Fibroblast of skin of back (primary cell): ENCODE measurements around the gene FSTL1.

Experiments
- DNase-seq: peaks from one replicate; pipeline ENCODE4 v3.0.0-alpha.2; 2013

Gene FSTL1

GRCh38 chr3:120438665-120439370, 12.0 kb downstream of the FSTL1 start:
- DNase-seq, result peak; percentile 98

DNA sequence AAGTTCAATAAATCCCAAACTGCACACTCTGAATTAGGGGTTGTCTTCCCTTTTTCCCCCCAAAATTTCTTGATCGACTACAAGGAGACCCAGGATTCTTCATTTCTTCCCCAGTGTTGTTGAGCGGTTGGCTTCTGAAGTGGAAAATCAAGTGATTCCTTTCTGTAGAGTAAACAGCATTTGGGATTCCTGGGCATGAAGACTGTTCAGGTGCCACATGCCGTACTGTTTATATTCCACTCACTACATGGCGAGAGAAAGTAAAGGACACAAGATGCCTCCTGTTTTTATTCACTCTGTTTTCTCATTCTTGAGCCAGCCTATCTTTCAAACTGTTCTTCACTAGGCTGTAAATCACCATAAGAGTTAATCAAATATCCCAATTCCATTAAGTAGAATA, 12.6 kb downstream of the FSTL1 start:
- no peak for DNase-seq

DNA sequence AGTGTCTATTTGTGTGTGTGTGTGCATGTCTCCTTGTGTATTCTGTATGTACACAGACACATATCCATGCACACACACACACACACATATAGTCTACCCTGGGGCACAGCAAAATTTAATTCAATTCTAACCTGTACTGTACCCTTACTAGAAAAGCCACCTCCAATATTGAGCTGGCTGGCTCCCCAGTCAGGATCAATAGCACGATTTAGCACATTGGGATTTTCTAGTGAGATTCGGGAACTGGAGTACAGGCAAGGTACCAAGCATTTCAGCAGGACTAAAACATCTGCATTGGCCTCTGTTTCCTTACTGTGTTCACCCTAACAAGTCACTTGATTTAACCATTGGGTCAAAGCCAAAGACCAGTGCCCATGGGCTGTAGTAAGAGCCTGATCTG, 13.2 kb downstream of the FSTL1 start:
- no peak for DNase-seq

GRCh38 chr3:120436523-120437050, 14.2 kb downstream of the FSTL1 start:
- DNase-seq, result no peak

GRCh38 chr3:120435621-120436020, 15.2 kb downstream of the FSTL1 start:
- DNase-seq, result peak; percentile 89

- DNase-seq, result no peak
These were observed 17.0 kb downstream of the FSTL1 start for GRCh38 chr3:120433662-120434331.

- DNase-seq, result peak; percentile 98
These were observed 18.5 kb downstream of the FSTL1 start for GRCh38 chr3:120432150-120432860.

DNA sequence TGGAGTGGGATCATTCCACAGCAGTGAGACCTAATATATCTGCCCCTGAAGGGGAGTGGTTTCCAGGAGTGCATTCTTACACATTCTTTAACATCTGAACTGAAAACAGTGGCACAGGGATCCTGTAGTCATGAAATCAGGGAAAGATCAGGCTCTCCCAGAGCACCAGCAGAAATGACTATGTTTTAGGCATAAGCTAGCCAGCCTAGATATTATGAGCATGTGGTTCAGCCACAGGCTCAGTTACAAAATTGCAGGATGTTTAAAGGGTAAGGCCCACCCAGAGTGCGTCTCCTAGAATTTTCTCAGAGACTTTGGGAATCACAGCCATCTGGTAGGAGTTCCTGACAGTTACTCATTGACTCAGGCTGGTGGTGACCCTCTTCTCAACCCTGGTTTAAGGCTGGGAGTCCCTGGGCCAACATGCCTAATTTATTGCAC, 20.9 kb downstream of the FSTL1 start:
- DNase-seq, result peak; percentile 89

GRCh38 chr3:120428924-120429323, 21.9 kb downstream of the FSTL1 start:
- peak; percentile 95 for DNase-seq

DNA sequence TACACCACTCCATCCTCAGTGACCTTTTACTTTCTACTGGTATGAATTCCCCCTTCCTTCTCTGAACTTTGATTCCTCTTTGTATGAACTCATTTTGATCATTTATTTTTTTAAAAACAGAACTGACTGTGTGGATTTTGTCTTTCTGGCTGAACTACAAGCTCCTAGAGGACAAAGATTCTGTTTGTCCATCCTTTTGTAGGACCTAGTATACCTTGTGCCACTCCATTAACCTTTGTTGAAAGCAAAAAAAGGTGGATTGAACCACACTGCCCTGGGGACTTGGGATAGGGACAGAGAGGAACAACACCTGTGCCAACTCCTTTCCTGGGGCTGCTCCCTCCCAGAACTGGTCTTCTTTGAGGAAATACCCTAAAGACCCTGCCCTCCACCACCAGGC, 23.6 kb downstream of the FSTL1 start:
- DNase-seq, result no peak

GRCh38 chr3:120425572-120426250, 25.1 kb downstream of the FSTL1 start:
- peak; percentile 92 for DNase-seq

DNA sequence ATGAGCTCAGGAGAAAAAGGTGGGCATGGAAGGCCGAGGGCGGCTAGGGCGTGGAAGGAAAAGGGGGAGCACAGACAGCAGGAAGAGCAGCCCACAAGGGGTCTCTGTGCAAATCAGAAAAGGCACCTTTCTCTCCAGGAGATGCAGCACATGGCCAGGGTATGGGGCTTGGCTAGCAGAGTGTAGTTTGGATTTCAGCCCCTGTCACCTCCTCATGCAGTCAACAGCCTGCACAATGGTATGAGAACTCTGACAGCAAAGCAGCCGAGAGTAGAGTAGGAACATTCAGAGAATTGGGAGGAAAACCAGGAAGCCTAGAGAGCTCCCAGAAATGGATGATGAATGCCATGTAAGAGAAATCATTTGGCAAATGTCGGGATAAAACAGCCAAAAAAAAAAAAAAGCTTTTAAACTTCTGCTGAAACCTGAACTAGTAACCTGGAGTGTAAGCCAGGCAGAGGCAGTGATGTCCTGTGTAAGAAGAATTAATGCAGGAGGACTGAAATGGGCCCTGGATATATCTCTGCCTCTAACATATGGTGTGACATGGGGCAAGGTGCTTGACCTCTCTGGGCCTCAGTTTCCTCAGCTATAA, 25.7 kb downstream of the FSTL1 start:
- DNase-seq, result no peak

DNA sequence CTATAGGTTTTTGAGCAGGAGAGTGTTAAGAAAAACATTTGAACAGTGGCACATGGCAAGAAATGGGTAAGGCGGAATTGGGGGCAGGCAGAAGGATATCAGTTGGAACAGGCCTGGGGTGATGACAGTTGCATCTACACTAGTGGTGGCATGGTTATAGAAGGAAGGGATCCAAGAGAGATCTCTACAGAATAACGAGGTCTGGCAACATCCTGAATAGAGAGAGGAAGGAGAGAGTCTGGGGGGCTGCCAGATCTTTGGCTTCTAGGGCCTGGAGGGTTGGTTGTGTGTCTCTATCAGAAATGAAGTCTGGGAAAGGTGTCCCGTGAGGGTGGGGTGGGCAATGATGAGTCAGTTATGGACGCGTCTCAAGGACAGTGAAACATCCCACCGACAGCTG, 26.3 kb downstream of the FSTL1 start:
- DNase-seq, result no peak

DNA sequence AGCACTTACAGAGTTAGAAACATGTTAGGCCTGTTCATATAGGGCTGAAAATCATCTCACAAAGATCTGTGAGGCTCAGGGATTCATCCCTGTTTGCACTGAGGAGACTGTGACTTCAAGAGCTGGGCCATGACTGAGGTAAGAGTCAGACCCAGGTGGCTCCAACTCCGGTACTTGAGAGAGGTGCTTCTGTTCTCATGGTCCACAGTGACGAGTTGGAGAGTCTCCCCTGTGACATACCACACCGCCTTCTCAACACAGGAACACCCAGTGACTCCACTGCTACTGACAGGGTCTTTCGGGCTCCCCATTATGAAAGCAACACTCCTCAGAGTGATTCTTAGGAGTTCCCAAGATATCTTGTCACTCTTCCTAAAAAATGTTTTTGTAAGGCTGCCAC, 27.4 kb downstream of the FSTL1 start:
- no peak for DNase-seq

DNA sequence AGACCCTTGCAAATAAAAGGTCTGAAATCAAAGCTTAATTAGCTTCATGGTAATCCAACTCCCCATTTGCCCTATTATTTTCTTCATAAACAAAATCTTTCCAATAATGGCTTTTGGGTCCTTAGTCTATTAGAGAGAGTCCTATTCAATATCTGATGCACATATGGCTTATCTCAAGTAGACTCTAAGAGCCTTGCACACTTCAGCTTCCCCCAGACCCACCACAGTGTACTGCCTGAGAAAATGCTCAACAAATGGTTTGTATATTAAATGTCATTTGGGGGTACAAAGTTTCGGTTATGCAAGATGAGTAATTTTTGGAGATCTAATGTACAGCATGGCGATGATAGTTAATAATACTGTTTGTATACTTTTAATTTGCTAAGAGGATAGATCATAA, 28.9 kb downstream of the FSTL1 start:
- no peak for DNase-seq

DNA sequence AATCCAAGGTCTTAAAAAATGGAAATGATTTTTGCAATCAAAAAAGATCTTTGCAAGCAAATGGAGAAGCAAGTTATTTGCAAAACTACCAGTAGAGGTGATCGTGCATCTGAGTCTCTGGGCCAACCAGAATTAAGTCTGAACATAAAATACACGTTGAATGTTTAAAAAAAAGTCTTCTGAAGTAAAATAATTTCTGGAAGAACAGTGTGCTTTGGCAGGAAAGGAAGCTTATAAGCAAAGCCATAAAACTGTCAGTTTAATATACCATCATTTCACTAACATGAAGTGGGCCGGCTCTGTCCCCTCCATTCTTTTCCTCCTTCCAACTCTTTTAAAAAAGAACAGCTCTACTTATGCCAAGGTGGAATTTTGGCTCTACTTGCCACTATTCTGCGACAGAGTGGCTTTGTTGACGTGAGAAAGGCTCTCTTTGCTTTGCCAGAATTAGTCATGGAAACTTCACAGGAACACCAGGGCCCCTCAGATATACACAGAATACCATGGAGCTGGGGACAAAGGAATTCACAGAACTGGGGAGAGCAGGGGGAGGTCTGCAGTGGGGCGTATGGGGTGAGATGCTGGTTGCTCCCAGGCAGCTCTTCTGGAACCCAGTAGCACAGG, 29.8 kb downstream of the FSTL1 start:
- DNase-seq, result peak; percentile 65

DNA sequence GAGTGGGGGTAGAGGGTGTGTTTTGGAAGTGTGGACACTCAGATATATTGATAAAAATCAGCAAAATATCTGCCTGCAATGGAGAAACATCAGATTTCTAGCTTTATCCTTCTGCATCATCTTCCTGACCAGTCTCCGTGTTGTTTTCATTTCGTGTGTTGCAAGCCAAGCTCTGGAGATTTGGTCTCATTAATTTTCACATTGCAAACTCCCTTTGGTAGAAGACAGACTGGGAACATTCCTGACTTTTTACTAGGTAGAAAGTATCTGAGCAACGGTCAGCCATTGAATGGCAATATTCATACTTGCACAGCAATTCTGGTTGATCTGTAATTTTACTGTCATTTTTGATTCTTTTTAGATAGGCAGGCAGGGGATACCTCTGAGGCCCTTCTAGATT, 30.4 kb downstream of the FSTL1 start:
- DNase-seq, result no peak

DNA sequence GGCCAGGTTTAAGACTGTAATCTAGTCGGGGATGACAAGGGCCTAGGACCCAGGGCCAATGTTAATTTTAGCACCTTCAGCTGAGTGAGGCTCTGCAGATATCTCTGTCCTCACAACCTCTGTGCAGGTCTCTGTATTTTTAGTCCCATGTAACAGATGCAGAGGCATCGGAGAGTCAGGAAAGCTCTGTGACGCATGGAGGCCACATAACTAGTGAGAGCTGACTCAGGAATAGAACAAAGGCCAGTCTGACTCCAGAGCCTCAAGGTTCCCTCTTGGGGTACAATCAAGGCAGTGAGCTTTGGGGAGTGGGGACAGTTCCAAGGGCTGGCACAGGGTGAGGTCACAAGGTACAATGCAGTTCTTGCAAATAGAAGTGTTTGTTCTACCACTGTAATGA, 31.0 kb downstream of the FSTL1 start:
- no peak for DNase-seq

- peak; percentile 43 for DNase-seq
These were observed 31.8 kb downstream of the FSTL1 start for GRCh38 chr3:120418866-120419490.

DNA sequence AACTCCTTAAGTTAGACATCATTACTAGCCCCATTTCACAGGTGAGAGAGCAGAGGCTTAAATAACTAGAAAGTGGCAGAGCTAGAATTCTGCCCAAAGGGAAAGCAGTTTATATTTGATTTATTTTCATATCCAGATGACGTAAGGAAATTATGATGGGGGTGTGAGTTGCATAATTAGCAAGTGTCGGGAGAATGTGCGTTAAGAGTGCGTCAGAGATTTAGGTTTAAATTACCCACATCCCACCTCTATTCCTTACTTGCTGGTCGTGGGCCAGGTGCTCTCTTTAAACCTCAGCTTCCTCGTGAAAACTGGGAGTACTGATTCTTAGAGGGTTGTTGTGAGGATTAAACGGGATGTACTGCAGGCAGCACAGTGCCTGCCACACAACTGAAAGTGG, 32.3 kb downstream of the FSTL1 start:
- no peak for DNase-seq

DNA sequence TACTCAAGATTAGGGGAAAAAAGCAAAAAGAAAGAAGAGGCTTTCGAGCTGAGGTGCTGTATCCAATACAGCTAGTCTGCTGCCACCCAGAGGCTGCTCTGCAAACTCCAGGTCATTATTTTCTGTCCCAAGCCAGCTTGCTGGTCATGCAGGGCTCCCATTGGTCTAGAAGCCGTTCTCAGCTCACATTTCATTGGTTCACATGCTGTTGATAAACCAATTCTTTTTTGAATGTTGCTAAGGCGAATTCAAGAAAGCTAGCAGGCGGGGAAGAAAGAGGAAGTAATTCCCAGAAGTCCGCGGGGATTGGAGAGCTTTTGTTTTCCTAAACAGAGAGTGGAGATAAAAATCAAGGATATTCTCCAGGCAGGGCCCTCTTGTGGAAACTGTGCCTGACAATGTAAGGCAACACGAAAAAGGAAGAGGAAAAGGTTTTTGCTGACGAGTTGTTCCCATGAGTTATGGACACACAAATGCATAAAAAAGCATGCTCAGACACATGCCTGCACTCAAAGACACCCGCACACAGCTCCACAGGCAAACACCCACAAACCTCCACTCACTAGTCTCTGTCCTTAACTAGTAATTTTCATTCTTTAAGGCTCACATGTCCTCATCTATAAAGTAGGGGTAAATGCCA, 33.4 kb downstream of the FSTL1 start:
- DNase-seq, result peak; percentile 98
